Mammary epithelial cell (primary cell): ENCODE results near the gene PCDHB11.
"Not testable (repeated sequence)": the region's sequence is repeated elsewhere in the genome, so short reads cannot be mapped to it uniquely, and the experiment has no call there.

Source experiments
- CTCF ChIP-seq, 2 donors: IDR thresholded peaks in 1 of 2; conservative IDR thresholded peaks in 1 of 2; 2 replicates each; pipeline ENCODE4 v1.5.1; 2011 to 2012; ENCODE audit warnings: inconsistent platforms in 2 of 2, low read length in 2 of 2, mild to moderate bottlenecking in 2 of 2, control low read depth in 1 of 2, low read depth in 1 of 2; ENCODE audit not compliant: insufficient read depth in 1 of 2; ENCODE audit errors: extremely low read depth in 1 of 2
- EZH2 ChIP-seq: IDR thresholded peaks from 2 replicates; pipeline ENCODE4 v1.6.1; 2012; ENCODE audit warnings: low read length, inconsistent platforms, borderline replicate concordance

- TF ChIP-seq CTCF (conservative IDR thresholded peaks at IDR 0.05 in 1 of 2, IDR thresholded peaks at IDR 0.05 in 1 of 2; ENCODE audit: extremely low read depth in 1 of 2, insufficient read depth in 1 of 2, low read depth in 1 of 2, low read length in 2 of 2); EZH2: not testable (repeated sequence)
These were observed 48.0 kb downstream of the PCDHB11 start for GRCh38 chr5:141247434-141247833.
